Measurements from ENCODE around the gene SMPX.

DNA sequence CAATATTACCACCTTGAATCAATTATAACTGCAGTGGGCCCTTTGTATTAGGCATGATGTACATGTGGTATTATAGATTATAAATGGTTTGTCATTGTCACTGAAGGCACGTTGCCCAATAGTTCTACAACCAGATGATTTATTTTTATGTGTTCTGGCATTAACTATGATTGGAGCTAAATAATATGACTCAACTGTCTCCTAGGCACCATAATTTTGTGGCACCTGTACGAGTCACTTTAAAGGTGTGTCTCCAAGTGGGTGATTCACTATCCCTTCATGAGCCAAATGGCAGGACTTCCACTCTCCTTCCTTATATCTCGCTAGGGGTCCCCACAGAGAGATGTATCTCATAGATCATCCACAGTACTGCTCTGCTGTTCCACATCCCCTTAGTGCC lies 6.1 kb upstream of the SMPX start:
- no peak for TF ChIP-seq FOS (IDR thresholded peaks at IDR 0.05; ENCODE audit: low read depth, low read length)
- TF ChIP-seq, protein P1, sequence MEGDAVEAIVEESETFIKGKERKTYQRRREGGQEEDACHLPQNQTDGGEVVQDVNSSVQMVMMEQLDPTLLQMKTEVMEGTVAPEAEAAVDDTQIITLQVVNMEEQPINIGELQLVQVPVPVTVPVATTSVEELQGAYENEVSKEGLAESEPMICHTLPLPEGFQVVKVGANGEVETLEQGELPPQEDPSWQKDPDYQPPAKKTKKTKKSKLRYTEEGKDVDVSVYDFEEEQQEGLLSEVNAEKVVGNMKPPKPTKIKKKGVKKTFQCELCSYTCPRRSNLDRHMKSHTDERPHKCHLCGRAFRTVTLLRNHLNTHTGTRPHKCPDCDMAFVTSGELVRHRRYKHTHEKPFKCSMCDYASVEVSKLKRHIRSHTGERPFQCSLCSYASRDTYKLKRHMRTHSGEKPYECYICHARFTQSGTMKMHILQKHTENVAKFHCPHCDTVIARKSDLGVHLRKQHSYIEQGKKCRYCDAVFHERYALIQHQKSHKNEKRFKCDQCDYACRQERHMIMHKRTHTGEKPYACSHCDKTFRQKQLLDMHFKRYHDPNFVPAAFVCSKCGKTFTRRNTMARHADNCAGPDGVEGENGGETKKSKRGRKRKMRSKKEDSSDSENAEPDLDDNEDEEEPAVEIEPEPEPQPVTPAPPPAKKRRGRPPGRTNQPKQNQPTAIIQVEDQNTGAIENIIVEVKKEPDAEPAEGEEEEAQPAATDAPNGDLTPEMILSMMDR (conservative IDR thresholded peaks at IDR 0.05; ENCODE audit: low read depth, low read length): no peak
